HL-60 (cell line): Measurements from ENCODE around the gene EBF4.

ENCODE experiments used
- DNase-seq, 2 experiments: peaks; one replicate each; pipeline ENCODE4 v3.0.0-alpha.2; 2010 to 2020; ENCODE audit warnings: low read depth in 1 of 2, low spot score in 1 of 2
- H3K27ac ChIP-seq: fragments of 250-450 bp; sonication (Bioruptor Pico); replicated peaks from 2 replicates; pipeline ENCODE4 v1.5.1; 2020; ENCODE audit warnings: mild to moderate bottlenecking, moderate library complexity
- H3K27me3 ChIP-seq: fragments of 250-450 bp; sonication (Bioruptor Pico); 2 replicates; pipeline ENCODE4 v1.5.1; 2021; ENCODE audit warnings: mild to moderate bottlenecking, moderate library complexity; ENCODE audit not compliant: insufficient read depth, poor library complexity, severe bottlenecking
- H3K4me3 ChIP-seq: replicated peaks from 2 replicates; pipeline ENCODE4 v1.5.1; 2011; ENCODE audit warnings: mild to moderate bottlenecking, control low read depth, low read length; ENCODE audit not compliant: insufficient read depth
- GABPA ChIP-seq: IDR thresholded peaks from 2 replicates; pipeline ENCODE4 v1.6.1; 2012; ENCODE audit warnings: low read depth
- POLR2AphosphoS5 ChIP-seq: IDR thresholded peaks from 2 replicates; pipeline ENCODE4 v1.6.1; 2012; ENCODE audit warnings: low read depth
- SPI1 ChIP-seq: IDR thresholded peaks from 2 replicates; pipeline ENCODE4 v1.6.1; 2012; ENCODE audit warnings: low read depth, mild to moderate bottlenecking, borderline replicate concordance
- TF ChIP-seq, protein P1 (sequence below): IDR thresholded peaks from 2 replicates; pipeline ENCODE4 v1.6.1; 2012; ENCODE audit warnings: low read depth; ENCODE audit not compliant: insufficient replicate concordance
- TF ChIP-seq, protein P2 (sequence below): IDR thresholded peaks from one replicate; pipeline ENCODE4 v1.5.1; 2011; ENCODE audit warnings: low read length, control low read depth, inconsistent platforms; ENCODE audit not compliant: insufficient read depth

The EBF4 gene

DNA sequence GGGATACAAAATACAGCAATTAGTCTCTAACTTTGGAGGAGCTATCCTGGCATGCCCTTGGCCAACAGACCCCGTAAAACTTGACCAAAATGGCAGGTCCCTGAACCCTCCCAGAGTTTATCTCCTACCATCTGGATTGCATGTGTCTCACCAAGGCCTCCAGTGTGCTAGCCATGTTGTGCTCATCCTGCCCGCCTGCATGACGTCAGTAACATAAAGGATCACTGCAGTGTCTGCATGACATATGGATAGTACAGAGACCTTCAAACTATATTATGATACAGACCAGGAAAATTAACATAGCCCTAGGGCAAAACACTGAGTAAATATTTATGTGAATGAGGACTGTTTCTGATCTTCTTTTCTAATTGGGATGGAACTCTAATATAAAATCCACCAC, 82.6 kb downstream of the EBF4 start:
- Histone ChIP-seq H3K27me3 (no peaks in the 10 kb centered on the region), H3K27ac (no peak overlapping the region), H3K4me3 (no peak overlapping the region)
- DNase-seq, result no peak
- TF ChIP-seq POLR2AphosphoS5, result no peak
- TF ChIP-seq SPI1, result no peak
- TF ChIP-seq, protein P1, sequence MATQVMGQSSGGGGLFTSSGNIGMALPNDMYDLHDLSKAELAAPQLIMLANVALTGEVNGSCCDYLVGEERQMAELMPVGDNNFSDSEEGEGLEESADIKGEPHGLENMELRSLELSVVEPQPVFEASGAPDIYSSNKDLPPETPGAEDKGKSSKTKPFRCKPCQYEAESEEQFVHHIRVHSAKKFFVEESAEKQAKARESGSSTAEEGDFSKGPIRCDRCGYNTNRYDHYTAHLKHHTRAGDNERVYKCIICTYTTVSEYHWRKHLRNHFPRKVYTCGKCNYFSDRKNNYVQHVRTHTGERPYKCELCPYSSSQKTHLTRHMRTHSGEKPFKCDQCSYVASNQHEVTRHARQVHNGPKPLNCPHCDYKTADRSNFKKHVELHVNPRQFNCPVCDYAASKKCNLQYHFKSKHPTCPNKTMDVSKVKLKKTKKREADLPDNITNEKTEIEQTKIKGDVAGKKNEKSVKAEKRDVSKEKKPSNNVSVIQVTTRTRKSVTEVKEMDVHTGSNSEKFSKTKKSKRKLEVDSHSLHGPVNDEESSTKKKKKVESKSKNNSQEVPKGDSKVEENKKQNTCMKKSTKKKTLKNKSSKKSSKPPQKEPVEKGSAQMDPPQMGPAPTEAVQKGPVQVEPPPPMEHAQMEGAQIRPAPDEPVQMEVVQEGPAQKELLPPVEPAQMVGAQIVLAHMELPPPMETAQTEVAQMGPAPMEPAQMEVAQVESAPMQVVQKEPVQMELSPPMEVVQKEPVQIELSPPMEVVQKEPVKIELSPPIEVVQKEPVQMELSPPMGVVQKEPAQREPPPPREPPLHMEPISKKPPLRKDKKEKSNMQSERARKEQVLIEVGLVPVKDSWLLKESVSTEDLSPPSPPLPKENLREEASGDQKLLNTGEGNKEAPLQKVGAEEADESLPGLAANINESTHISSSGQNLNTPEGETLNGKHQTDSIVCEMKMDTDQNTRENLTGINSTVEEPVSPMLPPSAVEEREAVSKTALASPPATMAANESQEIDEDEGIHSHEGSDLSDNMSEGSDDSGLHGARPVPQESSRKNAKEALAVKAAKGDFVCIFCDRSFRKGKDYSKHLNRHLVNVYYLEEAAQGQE, result no peak
- TF ChIP-seq, protein P2, sequence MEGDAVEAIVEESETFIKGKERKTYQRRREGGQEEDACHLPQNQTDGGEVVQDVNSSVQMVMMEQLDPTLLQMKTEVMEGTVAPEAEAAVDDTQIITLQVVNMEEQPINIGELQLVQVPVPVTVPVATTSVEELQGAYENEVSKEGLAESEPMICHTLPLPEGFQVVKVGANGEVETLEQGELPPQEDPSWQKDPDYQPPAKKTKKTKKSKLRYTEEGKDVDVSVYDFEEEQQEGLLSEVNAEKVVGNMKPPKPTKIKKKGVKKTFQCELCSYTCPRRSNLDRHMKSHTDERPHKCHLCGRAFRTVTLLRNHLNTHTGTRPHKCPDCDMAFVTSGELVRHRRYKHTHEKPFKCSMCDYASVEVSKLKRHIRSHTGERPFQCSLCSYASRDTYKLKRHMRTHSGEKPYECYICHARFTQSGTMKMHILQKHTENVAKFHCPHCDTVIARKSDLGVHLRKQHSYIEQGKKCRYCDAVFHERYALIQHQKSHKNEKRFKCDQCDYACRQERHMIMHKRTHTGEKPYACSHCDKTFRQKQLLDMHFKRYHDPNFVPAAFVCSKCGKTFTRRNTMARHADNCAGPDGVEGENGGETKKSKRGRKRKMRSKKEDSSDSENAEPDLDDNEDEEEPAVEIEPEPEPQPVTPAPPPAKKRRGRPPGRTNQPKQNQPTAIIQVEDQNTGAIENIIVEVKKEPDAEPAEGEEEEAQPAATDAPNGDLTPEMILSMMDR, result no peak
- TF ChIP-seq GABPA, result no peak

DNA sequence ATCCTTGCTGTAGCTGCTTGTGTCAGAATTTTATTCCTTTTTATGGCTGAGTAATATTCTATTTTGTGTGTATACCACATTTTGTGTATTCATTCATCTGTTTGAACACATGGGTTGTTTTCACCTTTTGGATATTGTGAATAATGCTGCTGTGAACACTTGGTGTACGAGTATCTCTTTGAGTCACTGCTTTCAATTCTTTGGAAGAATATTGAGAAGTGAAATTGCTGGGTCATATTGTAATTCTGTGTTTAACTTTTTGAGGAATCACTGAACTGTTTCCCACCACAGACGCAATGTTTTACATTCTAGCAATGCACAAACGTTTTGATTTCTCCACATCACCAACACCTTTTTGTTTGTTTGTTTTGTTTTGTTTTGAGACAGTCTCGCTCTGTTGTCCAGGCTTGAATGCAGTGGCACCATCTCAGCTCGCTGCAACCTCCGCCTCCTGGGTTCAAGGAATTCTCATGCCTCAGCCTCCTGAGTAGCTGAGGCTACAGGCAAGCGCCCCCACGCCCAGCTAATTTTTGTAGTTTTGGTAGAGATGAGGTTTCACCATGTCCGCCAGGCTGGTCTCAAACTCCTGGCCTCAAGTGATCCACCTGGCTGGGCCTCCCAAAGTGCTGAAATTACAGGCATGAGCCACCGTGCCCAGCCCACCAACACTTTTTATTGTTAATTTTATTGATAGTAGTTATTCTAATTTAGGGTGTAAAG, 86.2 kb downstream of the EBF4 start:
- H3K27ac ChIP-seq, result no peak overlapping the region
- no peak overlapping the region for H3K4me3 ChIP-seq
- TF ChIP-seq, protein P2, result no peak
- TF ChIP-seq SPI1, result no peak
- TF ChIP-seq, protein P1, result no peak
- peaks cover 2% of the 10 kb centered on the region for H3K27me3 ChIP-seq
- DNase-seq, result no peak

DNA sequence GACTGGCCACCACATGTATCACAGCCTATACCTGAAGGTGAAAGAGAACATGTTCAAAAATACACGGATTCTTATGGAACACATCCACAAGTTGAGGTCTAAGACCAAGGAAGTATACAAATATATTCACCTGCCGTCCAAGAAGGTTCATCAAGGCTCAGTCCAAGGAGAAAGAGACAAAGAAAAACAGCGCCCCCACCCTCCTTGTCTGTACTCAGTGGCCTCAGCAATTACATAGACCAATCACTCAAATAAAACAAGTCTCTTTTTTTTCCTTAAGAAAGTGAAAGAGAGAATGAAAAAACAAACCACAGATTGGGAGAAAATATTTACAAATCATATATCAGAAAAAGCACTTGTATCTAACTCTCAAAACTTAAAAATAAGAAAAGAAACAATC, 88.4 kb downstream of the EBF4 start:
- H3K27ac ChIP-seq, result no peak overlapping the region
- TF ChIP-seq, protein P2, result no peak
- TF ChIP-seq SPI1, result no peak
- TF ChIP-seq GABPA, result no peak
- TF ChIP-seq, protein P1, result no peak
- no peak for TF ChIP-seq POLR2AphosphoS5
- peaks cover 2% of the 10 kb centered on the region for H3K27me3 ChIP-seq
- H3K4me3 ChIP-seq, result no peak overlapping the region
- no peak for DNase-seq
